Esophagus (tissue), 2 donors: ENCODE data around the gene ADAMTS2. TPM values are rescaled to one million over a fixed set of nuclear protein-coding genes. Genes with fewer than 3 reads are reported as not detected.

Experiments
- H3K27ac ChIP-seq, 2 donors: one replicate each; pipeline ENCODE4 v1.5.1; 2013; ENCODE audit warnings: low read depth in 2 of 2, mild to moderate bottlenecking in 2 of 2, inconsistent platforms in 1 of 2, low read length in 1 of 2, moderate library complexity in 1 of 2
- H3K27me3 ChIP-seq, 2 donors: one replicate each; pipeline ENCODE4 v1.6.1; 2013; ENCODE audit warnings: low read length in 2 of 2, control low read depth in 1 of 2, mild to moderate bottlenecking in 1 of 2; ENCODE audit not compliant: insufficient read depth in 2 of 2, control insufficient read depth in 1 of 2
- H3K36me3 ChIP-seq, 2 donors: one replicate each; pipeline ENCODE4 v1.6.1; 2013; ENCODE audit warnings: low read length in 1 of 2; ENCODE audit not compliant: control insufficient read depth in 2 of 2, insufficient read depth in 2 of 2
- H3K4me1 ChIP-seq, 2 donors: one replicate each; pipeline ENCODE4 v1.6.1; 2013; ENCODE audit warnings: low read length in 1 of 2; ENCODE audit not compliant: control insufficient read depth in 2 of 2, insufficient read depth in 2 of 2
- H3K4me3 ChIP-seq, 2 donors: one replicate each; pipeline ENCODE4 v1.5.1; 2013; ENCODE audit warnings: low read length in 2 of 2, mild to moderate bottlenecking in 2 of 2, low read depth in 1 of 2, moderate library complexity in 1 of 2
- H3K9me3 ChIP-seq, 2 donors: one replicate each; pipeline ENCODE4 v1.6.1; 2013; ENCODE audit warnings: mild to moderate bottlenecking in 2 of 2, low read depth in 1 of 2, low read length in 1 of 2, moderate library complexity in 1 of 2; ENCODE audit not compliant: control insufficient read depth in 2 of 2, insufficient read depth in 1 of 2
- WGBS, 2 donors: extraction: QIAGEN DNeasy Blood & Tissue Kit; methylation state at CpG; one replicate each; pipeline ENCODE4 v1.1.7; 2013; 5-methylcytosine and 5-hydroxymethylcytosine counted together
- polyA plus RNA-seq, 2 donors: library from polyadenylated mRNA; stranded (reverse); fragments of 200-250 nt; gene quantifications; one replicate each; pipeline ENCODE4 v1.2.3, GENCODE V29; 2013
- donor health status: healthy with polysubstance abuse.
- donor health status: Bipolar disorder and iron deficiency.

ADAMTS2 gene
- polyA plus RNA-seq, 2 donors = 1.4 to 1.5 TPM

- H3K27ac ChIP-seq = no peak overlapping the region
- peaks cover 0 to 2% of the 10 kb centered on the region in 2 donors for H3K4me1 ChIP-seq
- H3K4me3 ChIP-seq = no peak overlapping the region
- no peaks in the 10 kb centered on the region for H3K9me3 ChIP-seq
- 66 to 75% methylated on average over 11 of the region's 11 CpGs for WGBS, 2 donors
- no peaks in the 10 kb centered on the region for H3K36me3 ChIP-seq
- no peaks in the 10 kb centered on the region for H3K27me3 ChIP-seq
These were observed 146.0 kb downstream of the ADAMTS2 start for GRCh38 chr5:179199246-179199645.

DNA sequence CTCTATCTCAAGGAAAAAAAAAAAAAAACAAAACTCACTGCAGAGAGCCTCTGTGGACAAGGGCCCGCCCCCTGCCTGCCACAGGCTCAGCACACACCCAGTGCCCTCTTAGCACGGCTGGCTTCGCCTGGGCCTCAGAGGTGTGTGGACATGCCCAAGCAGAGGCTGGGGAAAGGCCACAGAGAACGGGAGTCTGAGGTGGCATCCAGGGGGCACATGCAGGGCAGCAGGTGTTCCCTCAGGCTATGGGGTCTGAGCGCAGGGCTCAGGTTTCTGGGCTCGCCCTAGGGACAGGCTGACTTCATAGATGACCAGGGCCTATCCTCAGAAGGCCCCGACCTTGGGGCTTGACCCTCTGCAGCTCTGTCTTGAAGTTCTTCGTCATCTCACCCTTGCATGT lies 146.4 kb downstream of the ADAMTS2 start:
- peaks cover 0 to 3% of the 10 kb centered on the region in 2 donors for H3K9me3 ChIP-seq
- no peaks in the 10 kb centered on the region for H3K27me3 ChIP-seq
- H3K4me3 ChIP-seq = no peak overlapping the region
- H3K36me3 ChIP-seq = no peaks in the 10 kb centered on the region
- WGBS, 2 donors = 56 to 65% methylated on average over 8 of the region's 8 CpGs
- no peak overlapping the region for H3K27ac ChIP-seq
- H3K4me1 ChIP-seq = peaks cover 0 to 2% of the 10 kb centered on the region in 2 donors

GRCh38 chr5:179196405-179197079 lies 148.7 kb downstream of the ADAMTS2 start:
- Histone ChIP-seq H3K9me3 (peaks cover 0 to 4% of the 10 kb centered on the region in 2 donors), H3K36me3 (no peaks in the 10 kb centered on the region), H3K27me3 (no peaks in the 10 kb centered on the region), H3K4me1 (peaks cover 0 to 2% of the 10 kb centered on the region in 2 donors), H3K4me3 (no peak overlapping the region), H3K27ac (no peak overlapping the region)
- WGBS, 2 donors = 77 to 79% methylated on average over 10 of the region's 10 CpGs

GRCh38 chr5:179195561-179196404 lies 149.5 kb downstream of the ADAMTS2 start:
- Histone ChIP-seq H3K4me3 (no peak overlapping the region), H3K4me1 (peaks cover 0 to 2% of the 10 kb centered on the region in 2 donors), H3K36me3 (no peaks in the 10 kb centered on the region), H3K9me3 (peaks cover 0 to 4% of the 10 kb centered on the region in 2 donors), H3K27me3 (no peaks in the 10 kb centered on the region), H3K27ac (no peak overlapping the region)
- WGBS, 2 donors = 83 to 86% methylated on average over 36 of the region's 36 CpGs

GRCh38 chr5:179194941-179195381 lies 150.3 kb downstream of the ADAMTS2 start:
- Histone ChIP-seq H3K36me3 (no peaks in the 10 kb centered on the region), H3K4me1 (peaks cover 0 to 2% of the 10 kb centered on the region in 2 donors), H3K27ac (no peak overlapping the region), H3K27me3 (no peaks in the 10 kb centered on the region), H3K9me3 (peaks cover 0 to 4% of the 10 kb centered on the region in 2 donors), H3K4me3 (no peak overlapping the region)
- 91 to 93% methylated on average over 19 of the region's 19 CpGs for WGBS, 2 donors

- WGBS, 2 donors = 87 to 93% methylated on average over 15 of the region's 15 CpGs
These were observed 150.9 kb downstream of the ADAMTS2 start for GRCh38 chr5:179194201-179194910.

DNA sequence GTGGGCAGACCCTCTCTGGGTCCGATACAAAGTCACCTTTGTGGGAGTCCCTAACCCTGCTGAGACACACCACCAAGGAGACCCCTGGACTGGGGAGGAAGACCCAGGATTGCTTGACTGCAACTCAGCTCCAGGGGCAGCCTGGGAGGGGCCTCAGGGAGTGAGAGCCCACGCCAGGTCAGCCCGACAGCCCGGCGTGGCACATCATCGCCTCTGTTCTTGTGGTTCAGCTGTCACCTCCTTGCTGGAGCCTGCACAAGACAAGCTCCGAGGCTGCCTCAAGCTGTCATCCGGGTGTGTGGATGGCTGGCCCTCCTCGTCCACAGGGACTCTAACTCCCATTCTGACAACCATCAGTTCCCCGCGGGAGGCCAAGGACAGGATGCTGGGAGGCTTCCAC lies 151.5 kb downstream of the ADAMTS2 start:
- H3K9me3 ChIP-seq = peaks cover 0 to 4% of the 10 kb centered on the region in 2 donors

More at GRCh38 chr5:179194201-179194910, 150.9 kb downstream of the ADAMTS2 start:
- Histone ChIP-seq H3K27ac (no peak overlapping the region), H3K4me3 (no peak overlapping the region), H3K4me1 (peaks cover 0 to under 1% of the 10 kb centered on the region in 2 donors), H3K27me3 (no peaks in the 10 kb centered on the region), H3K9me3 (peaks cover 0 to 4% of the 10 kb centered on the region in 2 donors), H3K36me3 (no peaks in the 10 kb centered on the region)

DNA sequence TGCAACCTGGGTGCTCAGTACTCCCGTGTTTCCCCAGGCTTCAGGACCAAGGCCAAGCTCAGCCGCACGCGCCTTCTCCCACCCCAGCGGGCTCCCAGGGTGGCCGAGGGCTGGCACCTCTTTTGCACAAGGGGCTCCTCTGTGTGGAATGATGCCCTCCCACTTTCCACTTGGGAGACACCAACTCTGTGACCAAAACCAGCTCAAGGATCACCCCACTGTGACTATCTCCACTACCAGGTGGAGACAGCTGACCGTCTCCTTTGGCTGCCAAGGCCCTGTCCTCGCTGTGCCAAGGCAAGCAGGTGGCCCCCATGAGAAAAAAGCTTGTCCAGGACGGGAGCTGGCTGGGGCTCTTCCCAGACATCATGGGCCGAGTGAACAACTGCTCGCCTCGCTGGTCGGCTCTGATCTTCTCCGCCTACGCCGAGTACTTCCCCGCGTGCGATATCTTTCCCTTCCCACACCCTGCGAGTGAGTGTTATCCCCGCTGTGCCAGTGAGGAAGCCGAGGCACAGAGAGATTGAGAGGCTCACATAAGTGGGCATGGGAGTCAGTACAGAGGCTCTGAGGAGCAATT lies 152.3 kb downstream of the ADAMTS2 start:
- no peaks in the 10 kb centered on the region for H3K36me3 ChIP-seq
- no peak overlapping the region for H3K27ac ChIP-seq
- no peak overlapping the region for H3K4me3 ChIP-seq
- H3K9me3 ChIP-seq = peaks cover 0 to 4% of the 10 kb centered on the region in 2 donors
- WGBS, 2 donors = 85 to 86% methylated on average over 22 of the region's 22 CpGs
- H3K27me3 ChIP-seq = no peaks in the 10 kb centered on the region
- no peaks in the 10 kb centered on the region for H3K4me1 ChIP-seq

More for the DNA sequence above, 151.5 kb downstream of the ADAMTS2 start:
- no peak overlapping the region for H3K4me3 ChIP-seq
- H3K36me3 ChIP-seq = no peaks in the 10 kb centered on the region
- H3K4me1 ChIP-seq = no peaks in the 10 kb centered on the region
- H3K27ac ChIP-seq = no peak overlapping the region
- WGBS, 2 donors = 90% methylated on average over 11 of the region's 11 CpGs
- H3K27me3 ChIP-seq = no peaks in the 10 kb centered on the region
